Right renal pelvis (tissue), 4 donors: Measurements from ENCODE around the gene DCTD. TPM values are rescaled to one million over a fixed set of nuclear protein-coding genes. Genes with fewer than 3 reads are reported as not detected.

Source experiments
- DNase-seq, 4 donors: peaks; one replicate each; pipeline ENCODE4 v3.0.0-alpha.2; 2013; ENCODE audit warnings: low read depth in 4 of 4, low spot score in 3 of 4, missing footprints in 1 of 4
- polyA plus RNA-seq, 4 donors: library from polyadenylated mRNA; unstranded; fragments of 120-200 nt; gene quantifications; one replicate each; pipeline ENCODE4 v1.2.1, GENCODE V29; 2013; ENCODE audit not compliant: insufficient read length in 4 of 4

The DCTD gene
- polyA plus RNA-seq, 4 donors: 125 to 136 (median 129) TPM

DNA sequence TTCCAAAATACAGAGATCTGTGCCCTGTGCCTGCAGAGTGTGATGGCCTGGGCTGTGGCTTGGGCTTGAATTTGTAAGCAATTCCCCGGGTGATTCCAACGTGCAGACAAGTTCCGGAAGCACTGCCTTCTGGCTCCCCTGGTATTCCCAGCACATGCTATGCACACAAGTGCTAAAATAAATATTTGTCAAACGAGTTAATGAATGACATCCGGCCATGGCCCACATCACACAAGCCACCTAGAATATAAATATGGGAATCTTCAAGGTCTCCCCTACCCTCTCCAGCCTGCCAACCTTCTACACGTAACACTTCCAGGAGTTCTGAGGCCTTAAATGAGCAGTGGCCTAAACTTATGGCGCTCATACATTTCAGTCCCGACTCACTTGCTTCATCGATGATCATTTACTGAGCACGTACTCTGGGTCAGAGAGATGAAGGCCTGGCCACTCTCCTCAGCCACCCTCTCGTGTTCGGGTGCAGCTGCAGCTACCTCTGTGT lies 21.3 kb downstream of the DCTD start:
- DNase-seq: no peak

DNA sequence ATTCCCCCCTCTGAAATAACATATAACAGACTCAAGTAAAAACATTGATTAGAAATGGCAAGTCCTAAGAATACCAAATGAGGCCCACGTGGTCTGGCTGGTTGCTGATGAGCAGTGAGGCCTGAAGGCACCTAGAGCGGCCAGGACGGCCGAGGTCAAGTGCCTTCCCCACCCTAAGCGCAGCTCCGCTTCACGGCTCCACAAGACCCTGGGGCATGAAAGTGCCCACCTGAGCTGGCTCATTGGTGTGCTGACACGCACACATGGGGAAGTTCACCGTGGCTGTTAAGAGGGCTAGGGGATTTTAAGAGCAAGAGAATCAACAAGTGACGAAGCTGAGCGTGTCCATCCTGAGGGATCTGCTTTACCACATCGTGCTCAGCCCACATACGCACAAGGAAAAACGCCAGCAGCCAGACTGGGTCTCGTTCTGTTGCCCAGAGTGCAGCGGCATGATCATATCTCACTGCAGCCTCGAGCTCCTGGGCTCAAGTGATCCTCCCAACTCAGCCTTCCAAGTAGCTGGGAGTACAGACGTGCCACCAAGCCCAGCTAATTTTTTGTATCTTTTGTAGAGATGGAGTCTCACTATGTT lies 22.4 kb downstream of the DCTD start:
- DNase-seq: no peak

DNA sequence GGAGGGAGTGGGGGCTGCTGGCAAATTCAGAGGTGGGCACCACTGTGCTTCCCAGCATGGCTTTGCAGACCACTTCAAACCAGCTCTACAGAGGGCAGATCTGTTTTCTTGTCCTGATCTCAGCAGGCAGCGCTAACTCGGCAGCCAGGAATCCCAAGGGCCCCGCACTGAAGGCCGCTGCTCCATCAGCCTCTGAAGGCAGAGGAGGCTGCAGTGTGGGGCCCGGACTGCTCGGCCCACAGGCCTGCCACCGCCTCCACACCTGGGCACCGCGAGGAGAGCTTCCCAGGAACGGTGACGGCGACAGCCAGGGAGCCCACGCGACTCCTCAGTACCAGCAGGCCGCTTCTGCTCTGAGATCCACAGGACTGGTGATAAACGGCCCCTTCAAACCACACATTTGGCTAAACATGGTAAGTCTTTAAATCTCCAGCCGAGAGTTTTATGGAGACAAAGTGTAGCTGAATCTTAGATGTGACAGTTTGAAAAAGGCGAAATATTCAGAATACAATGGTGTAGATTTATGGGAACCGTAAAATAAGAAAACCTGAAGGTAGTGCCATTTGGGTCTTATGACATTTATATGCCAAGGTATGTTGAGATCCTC lies 23.6 kb downstream of the DCTD start:
- DNase-seq: no peak

DNA sequence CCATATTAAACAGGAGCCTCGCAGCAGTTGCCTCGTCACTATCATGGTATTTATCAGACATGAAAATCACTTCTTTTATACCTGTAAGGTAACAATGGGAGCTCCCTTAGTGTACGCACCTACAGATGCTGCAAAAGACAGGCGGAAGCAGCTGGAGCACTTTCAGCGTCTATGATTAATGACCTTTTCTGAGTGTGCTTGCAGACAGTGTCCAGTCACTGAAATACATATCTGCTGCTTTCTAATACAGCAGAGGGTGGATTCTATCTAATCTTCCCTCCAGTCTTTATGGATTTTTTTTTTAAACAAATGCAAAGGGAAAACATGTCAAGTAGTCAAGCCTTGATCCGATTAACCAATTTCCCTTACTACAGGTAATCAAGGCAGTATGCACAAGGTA lies 24.1 kb downstream of the DCTD start:
- no peak for DNase-seq

DNA sequence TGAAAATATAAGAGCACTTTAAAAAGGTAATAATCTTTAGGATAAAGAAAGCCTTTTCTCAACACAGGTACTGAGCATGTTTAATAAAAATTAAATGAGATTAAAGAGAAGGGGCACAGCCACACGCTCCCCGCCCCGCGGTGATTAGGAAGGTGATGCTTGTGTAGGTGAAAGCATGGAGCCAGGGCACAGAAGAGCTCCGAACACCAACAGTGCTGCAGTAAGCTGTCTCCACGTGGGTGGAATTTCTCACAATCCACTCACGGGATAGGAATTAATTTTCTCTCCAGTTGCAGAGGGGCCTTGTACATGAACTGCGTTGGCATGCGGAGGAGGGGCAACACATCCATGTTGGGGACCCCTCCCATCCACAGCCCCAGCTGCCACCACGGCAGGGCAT lies 27.0 kb downstream of the DCTD start:
- DNase-seq: no peak

DNA sequence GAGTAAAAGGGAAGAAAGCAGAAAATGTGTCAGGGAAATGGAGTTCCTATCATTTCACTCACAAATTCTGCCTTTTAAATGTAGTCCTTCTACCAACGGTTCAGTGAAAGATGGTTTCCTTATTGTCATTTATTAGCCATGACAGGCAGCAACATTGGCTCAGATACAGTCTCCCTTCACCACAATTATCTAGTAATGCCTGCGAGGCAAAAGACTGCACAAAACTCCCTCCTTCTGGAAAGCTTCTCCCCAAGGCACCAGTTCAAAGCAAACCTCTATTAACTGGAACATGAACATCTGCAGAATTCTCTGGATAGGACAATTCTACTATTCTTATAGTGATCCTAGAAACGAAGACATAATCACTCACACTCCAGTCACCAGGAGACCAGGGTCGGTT lies 28.3 kb downstream of the DCTD start:
- DNase-seq: no peak

DNA sequence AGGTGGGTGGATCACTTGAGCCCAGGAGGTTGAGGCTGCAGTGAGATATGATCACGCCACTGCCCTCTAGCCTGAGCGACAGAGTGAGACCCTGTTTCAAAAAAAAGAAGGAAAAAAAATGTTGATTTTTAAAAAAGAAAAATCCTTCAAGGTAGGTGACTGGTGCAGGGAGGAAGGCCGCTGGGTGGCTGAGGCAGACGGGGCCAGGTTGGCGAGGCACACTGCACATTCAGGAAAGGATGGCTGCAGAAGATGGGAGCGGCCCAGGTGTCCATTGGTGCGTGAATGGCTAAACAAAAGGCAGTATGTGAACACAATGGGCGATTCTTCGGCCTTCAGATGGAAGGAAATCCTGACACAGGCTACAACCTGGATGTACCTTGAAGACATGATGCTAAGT lies 30.4 kb downstream of the DCTD start:
- no peak for DNase-seq

DNA sequence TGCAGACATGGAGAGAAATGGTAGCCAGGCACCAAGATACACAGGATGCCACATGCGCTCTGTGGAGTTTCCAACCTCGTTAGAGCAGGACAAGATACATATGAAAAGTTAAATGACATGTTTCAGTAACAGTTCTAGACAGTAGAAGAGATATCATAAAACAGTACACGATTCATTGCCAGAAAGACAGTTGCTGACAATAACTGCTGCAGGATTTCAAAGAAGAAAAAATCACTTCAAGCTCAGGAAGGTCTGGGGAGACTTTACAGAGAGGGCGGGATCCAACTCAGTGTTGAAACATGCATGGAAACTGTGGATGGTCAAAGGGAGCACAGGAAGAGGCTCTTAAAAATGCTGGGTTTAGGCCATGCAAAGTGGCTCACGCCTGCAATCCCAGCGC lies 31.0 kb downstream of the DCTD start:
- DNase-seq: no peak

DNA sequence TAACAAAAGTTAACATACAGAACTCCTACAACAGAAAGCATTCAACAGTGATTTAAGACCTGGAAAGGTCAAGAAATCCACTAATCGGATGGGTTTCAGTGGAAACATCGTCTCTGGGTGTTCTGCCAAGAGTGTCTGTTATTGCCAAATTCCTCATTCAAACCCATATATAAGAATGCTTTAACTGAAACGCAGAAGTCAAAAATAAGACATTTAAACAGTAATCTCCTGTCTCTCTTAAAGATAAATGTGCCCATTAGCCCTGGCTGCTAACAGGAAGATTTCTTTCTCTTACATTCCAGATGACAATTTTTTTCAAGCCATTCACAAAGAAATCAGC lies 31.5 kb downstream of the DCTD start:
- DNase-seq: no peak

DNA sequence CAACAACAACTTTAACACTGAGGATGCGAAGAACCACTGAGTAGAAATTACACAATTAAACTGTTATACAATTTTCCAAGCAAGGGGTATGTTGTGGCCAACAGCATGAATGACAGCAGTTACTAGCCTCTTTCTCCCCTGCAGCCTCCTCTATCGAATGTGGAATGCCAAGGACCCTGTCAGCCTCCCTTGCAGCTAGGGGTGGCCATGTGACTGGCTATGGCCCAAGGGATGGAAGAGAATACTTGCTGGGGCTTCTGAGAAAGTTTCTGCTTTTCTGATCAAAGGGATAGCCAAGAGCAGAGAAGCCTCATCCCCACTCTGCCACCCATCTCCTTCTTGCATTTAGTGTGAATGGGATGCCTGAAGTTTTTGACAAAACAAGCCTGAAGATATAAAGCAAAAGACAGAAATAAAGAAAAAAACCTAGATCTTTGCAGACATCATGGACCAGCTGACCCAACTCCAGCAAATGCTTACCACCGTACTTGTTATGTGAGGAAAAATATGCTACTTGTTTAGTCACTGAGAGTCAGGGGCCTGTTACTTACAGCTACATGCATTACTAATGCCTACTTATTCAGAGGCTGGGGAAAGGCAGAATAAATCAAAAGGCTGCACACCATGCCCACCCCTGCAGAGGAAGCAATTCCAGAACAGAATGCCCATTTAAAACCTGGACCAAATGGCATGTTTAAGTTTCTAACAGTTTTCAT lies 32.0 kb downstream of the DCTD start:
- DNase-seq: no peak

DNA sequence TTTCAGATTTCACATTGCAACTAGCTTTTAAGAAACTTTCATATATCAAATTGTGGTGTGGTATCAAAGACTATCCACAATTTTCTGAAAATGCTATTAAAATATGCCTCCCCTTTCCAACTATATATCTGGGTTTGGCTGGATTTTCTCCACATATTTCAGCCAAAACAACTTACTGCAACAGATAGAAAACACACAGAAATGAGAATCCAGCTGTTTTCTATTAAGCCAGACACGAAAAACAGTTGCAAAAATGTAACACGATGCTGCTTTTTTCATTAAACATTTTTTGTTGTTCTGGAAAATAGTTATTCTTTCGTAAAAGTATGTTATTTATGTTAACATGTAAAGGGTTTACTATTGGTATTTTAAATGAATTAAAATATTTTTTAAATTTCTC lies 33.1 kb downstream of the DCTD start:
- DNase-seq: no peak

DNA sequence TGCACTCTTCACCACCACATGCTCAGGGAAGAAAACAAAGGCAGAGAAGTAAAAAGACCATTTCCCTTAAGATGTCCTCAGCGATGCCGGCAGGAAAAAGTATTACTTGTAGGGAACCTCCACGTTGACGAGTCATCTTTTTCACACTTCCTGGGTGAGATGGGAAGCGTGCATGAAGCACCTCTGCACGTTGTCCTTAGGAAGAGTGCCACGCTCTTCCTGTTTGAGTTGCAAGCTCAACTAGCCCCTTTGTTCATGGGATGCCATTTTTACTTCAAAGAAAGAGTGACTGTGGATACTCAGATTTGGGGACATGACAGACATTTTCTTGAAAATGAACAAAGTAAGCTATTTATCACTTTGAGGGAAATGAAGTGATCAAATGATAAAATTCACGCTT lies 33.8 kb downstream of the DCTD start:
- DNase-seq: no peak

DNA sequence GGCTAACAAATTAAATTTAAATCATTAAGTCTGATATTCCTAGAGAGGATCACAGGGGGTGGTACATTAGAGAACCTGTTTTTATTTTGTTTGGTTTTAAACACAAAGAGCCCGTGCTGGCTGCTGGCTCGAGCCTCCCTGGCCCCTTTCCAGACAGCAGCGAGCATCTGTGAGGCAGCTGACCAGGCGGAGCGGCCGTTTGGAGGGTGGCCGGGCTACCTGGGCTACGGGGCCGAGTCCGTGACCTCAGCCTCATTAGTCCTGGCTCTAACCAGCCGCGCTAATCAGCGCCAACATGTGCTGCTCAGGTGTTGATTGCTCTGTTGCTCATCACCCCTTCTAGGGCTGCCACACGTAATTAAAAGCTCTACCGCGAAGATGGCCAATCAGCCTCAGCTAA lies 35.3 kb downstream of the DCTD start:
- no peak for DNase-seq

DNA sequence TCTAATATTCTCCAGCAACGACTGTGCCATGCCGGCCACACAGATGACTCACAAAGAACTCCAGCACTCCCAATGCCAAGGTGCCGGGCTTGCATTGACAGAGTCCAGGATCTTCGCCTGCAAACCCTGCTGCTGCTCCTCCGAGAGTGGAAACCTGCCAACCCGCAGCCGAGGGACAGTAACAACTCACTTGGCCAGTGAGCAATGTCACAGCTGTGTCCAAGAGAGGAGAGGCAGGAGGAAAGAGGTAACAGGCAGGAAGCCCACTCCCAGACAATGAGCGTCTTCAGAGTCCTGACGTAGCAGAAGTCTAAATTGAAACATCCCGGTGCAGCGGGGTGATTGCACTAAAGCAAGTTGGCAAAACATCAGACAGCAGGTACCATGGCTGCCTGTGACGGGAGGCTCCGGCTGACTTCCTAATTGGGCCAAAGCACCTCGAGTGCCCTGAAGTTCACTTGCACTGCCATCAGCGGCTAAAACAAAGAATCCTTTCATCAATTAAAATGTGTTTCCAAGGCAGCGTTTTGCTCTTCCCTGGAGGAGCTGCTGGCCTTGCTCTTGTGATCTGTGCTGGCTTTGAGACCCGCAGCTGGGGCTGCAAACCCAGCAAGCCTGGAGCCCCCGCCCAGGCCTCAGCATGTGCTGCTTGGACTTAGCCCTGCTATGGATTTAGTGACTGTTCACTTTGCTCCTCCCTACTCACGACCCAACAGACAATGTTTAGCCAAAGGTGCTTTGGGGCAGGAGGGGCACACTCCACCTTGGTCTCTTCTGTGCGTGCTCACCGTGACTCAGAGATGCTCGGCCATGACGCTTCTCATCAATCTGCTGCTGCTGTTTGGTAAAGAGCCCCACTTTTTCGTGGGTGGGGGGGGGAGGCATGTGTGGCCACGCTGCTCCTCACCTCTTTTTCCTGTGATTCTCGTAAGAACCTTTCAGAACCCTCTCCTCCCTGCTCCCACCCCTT lies 36.5 kb downstream of the DCTD start:
- no peak for DNase-seq

DNA sequence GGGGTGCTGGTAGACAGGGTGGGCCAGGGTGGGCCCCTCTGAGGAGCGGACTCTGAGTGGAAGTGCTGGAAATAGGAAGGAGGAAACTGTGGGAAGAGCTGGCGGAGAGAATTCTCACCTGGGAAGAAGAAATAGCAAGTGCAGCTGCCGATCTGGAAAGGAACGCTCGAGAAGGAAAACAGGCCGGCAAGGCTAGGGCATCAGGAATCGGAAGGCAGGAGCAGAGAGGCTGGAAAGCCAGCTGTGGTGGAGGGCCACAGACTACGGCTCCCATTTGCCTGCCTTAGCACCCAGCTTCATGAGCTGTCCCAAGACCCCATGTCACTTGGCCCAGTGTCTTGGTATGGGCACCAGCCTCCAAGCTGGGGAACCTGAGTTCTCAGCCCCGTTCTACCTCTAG lies 37.3 kb downstream of the DCTD start:
- no peak for DNase-seq

DNA sequence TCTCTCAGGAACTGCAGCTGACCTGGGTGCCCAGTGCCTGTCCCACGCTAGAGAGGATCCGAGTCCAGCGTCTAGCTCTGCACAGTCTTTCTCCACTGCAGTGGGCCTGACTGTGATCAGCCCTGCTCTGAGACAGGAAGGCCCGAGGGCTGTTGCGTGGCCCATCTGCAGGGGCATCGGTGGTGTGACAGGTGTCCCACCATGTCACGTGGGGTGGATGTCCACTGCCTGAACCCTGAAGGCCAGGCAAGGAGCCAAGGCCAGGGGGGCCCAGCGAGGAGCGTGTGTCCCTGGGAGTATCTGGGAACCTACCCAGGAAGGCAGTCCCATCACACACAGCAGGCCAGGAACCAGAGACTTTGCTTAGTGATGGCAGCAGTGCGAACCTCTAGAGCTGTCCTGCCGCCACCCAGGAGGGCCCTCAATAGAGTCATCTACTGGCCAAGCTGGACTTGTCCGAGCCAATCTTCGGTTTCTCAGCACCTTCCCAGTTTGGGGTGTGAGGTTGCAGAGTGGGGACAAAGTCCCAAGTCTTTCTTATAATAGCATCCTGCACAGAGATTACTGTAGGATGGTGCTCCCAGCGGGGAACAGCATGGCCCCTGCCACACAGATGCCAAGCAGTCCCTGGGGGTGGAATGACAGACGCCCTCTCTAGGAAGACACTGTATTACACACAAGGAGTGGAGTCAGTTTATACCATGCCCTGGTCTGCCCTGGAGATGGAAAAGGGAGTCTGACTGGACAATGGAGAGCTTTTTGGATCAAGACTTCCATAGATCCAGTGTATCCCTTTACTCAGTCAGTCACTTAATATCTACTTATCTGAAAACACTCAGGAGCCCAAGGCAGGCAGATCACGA lies 38.3 kb downstream of the DCTD start:
- no peak for DNase-seq

DNA sequence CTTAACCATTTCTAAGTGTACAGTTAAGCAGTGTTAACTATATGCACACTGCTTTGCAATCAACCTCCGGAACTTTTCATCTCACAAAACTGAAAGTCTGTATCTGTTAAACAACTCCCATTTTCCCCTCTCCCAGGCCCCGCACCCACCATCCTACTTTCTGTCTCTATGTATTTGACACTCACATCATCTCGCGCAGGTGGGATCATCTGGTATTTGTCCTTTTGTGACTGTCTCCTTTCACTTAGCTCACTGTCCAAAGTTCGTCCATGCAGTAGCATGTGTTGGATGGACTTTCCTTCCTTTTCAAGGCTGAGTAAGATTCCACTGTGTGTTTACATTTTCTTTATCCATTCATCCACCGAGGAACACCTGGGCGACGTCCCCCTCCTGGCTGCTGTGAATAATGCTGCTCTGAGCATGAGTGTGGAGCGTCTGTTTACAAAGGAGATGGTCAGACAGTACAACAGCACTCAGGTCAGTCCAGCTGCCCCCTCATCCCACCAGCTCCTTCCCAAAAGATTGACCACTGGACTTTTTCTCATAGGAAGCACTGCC lies 39.8 kb downstream of the DCTD start:
- DNase-seq: no peak

DNA sequence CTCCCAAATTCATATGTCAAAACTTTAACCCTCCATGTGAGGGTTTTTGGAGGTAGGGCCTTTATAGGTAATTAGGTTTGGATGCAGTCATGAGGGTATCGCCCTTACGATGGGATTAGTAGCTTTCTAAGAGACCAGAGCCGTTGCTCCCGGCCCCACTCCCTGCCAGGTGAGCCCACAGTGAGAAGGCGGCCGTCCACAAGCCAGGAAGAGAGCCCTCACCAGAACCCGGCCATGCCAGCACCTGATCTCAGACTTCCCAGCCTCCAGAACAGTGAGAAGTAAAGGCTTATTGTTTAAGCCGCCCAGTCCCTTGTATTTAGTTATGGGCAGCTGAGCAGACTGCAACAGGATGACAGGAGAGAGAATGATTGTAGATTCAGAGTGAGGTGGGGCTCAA lies 40.8 kb downstream of the DCTD start:
- no peak for DNase-seq

DNA sequence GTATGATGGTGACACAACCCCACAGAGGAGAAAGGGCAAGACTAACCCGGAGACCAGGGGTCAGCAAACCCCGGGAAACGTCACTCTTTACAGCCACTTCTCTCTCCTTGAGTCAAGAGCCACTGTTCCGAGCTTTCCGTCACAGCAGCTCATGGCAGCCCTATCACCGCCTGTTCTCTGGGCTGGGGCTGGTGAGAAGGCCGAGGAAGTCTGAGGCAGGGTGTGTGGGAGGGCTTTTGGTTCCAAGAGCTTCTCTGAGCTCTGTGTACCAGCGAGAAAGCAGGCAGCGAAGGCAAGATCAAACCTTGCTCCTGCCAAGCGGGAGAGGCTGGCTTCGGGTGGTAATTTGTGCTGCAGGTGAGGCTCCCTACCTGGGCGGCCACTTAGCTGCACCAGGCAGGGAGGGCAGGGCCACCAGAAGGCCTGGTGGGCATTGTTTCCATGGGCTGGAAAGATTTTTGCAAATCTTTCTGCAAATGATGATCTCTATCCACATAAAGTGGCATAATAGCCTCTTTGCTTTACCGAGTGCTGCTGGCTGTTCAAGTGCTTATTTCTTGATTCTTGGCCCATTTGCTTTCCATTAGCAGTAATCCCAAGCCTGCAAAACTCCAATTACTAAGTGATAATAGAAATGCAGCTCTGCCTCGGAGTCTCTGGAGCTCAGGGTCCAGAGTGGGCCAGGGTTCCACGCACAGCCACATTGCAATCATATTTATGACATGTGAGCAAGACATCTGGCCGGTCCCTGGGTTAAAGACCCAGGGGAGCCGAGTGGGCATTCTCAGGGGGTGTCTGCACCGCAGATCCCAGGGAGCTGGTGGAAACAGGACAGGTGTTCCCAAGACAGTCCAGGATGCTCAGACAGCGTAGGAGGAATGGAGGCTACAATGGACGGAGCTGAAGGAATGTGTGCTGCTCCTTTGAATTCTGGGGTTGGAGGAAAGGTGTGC lies 41.5 kb downstream of the DCTD start:
- DNase-seq: no peak
